ENCODE data around the gene OR5B2. TPM values are rescaled to one million over a fixed set of nuclear protein-coding genes. Genes with fewer than 3 reads are reported as not detected.

Gene OR5B2
- total RNA-seq: not detected

DNA sequence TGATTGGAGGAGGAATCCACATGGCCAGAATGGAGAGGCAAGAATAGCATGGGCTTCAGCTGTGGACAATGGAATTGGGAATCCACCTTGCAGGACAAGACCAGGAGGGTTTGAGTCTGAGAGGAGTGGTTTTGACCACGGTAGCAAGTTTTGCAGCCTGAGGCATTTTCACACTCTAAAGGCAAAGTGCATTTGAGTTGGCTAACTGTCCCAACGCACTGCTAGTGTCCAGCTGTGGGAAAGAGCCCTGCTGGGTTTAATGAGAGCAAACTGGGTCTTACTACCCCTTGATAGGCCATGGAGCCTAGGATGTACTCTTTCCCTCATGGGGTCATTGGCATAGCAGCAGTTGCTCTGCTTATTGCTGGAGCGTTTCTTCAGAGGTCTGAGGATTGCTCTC lies at the start of gene OR5B2:
TSS of gene OR5B2 (minus strand) at position 101 of the 400 bp plus-strand sequence. CDS start 4,860 bp downstream, outside the sequence.
- Mint-ChIP-seq H3K36me3 (ENCODE audit: low read depth) (no peaks in the 10 kb centered on the region), H3K4me3 (no peak within 1 kb of the TSS), H3K4me1 (ENCODE audit: low read depth) (no peaks in the 10 kb centered on the region), H3K27me3 (peaks cover 2% of the 10 kb centered on the region), H3K27ac (no peak within 1 kb of the TSS), H3K9me3 (peaks cover 13% of the 10 kb centered on the region)
- CTCF ChIA-PET: no interaction called here
- POLR2A ChIA-PET: no interaction called here
- DNase-seq (no peak), ATAC-seq (no peak)
- TF ChIP-seq, protein P1, sequence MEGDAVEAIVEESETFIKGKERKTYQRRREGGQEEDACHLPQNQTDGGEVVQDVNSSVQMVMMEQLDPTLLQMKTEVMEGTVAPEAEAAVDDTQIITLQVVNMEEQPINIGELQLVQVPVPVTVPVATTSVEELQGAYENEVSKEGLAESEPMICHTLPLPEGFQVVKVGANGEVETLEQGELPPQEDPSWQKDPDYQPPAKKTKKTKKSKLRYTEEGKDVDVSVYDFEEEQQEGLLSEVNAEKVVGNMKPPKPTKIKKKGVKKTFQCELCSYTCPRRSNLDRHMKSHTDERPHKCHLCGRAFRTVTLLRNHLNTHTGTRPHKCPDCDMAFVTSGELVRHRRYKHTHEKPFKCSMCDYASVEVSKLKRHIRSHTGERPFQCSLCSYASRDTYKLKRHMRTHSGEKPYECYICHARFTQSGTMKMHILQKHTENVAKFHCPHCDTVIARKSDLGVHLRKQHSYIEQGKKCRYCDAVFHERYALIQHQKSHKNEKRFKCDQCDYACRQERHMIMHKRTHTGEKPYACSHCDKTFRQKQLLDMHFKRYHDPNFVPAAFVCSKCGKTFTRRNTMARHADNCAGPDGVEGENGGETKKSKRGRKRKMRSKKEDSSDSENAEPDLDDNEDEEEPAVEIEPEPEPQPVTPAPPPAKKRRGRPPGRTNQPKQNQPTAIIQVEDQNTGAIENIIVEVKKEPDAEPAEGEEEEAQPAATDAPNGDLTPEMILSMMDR (IDR thresholded peaks at IDR 0.05): no peak
- intact Hi-C loops (cut with micrococcal nuclease): no loop called here

DNA sequence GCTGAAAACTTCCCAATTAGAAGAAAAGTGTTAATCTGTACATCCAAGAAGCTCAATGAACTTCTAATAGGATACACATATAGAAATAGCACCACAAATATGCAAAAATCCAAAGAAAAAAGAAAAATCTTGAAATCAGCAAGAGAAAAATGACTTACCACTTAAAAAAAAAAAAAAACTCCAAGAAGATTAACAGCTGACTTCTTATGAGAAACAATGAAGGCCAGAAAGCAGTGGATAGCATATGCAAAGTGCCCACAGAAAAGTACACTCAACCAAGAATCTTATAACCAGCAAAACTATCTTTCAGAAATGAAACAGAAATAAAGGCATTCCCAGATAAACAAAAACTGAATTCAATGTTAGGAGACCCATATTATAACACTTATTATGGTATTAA lies 44.0 kb upstream of the OR5B2 start:
- H3K27me3 Mint-ChIP-seq: peaks cover 5% of the 10 kb centered on the region
- no peak overlapping the region for H3K27ac Mint-ChIP-seq
- H3K4me3 Mint-ChIP-seq: no peak overlapping the region
- DNase-seq (no peak), ATAC-seq (no peak)
- TF ChIP-seq, protein P1 (IDR thresholded peaks at IDR 0.05): no peak
- peaks cover 16% of the 10 kb centered on the region for H3K9me3 Mint-ChIP-seq
- H3K36me3 Mint-ChIP-seq (ENCODE audit: low read depth): no peaks in the 10 kb centered on the region
- CTCF ChIA-PET: no interaction called here
- intact Hi-C loops (cut with micrococcal nuclease): no loop called here
- POLR2A ChIA-PET: no interaction called here
- no peaks in the 10 kb centered on the region for H3K4me1 Mint-ChIP-seq (ENCODE audit: low read depth)

DNA sequence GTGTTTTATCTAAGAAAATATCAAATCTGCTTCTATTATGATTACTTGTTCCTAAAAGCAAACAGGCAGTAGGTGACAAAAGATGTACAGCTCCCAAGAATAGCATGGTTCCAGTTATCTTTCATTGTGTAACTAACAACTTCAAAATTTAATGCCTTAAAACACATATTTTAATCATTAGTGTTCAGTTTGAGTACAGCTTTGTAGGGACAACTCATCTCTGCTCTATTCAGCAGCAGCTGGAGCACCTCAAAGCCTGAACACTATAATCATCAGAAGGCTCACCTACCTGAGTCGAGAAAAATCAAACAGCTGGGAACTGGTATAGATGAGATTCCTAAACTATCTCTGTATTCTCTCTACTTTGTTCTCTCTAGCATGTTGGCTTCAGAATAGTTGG lies 38.4 kb upstream of the OR5B2 start:
- TF ChIP-seq, protein P1 (IDR thresholded peaks at IDR 0.05): no peak
- Mint-ChIP-seq H3K4me3 (no peak overlapping the region), H3K4me1 (ENCODE audit: low read depth) (no peaks in the 10 kb centered on the region), H3K27ac (no peak overlapping the region), H3K27me3 (peaks cover 3% of the 10 kb centered on the region), H3K36me3 (ENCODE audit: low read depth) (no peaks in the 10 kb centered on the region), H3K9me3 (peaks cover 5% of the 10 kb centered on the region)
- ATAC-seq (no peak), DNase-seq (no peak)
- POLR2A ChIA-PET: no interaction called here
- CTCF ChIA-PET: no interaction called here
- intact Hi-C loops (cut with micrococcal nuclease): no loop called here

DNA sequence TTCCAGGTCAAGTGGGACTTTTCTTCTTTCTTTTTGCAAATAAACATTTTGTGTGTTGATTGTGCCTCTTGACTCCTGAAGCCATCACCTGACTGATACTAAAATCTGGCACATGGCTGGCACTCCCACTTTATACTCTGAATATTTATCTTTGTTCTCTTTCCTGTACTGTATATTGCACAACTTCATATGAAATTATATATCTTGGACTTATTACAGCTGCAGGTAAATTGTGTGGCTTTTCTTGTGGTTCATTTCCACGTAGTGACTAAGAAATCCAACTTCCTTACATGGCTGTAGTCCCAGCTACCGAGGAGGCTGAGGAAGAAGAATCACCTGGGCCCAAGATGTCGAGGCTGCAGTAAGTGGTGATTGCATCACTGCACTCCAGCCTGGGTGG lies 37.8 kb upstream of the OR5B2 start:
- Mint-ChIP-seq H3K9me3 (peaks cover 3% of the 10 kb centered on the region), H3K36me3 (ENCODE audit: low read depth) (no peaks in the 10 kb centered on the region), H3K4me3 (no peak overlapping the region), H3K27ac (no peak overlapping the region), H3K4me1 (ENCODE audit: low read depth) (no peaks in the 10 kb centered on the region), H3K27me3 (peaks cover 3% of the 10 kb centered on the region)
- intact Hi-C loops (cut with micrococcal nuclease): no loop called here
- TF ChIP-seq, protein P1 (IDR thresholded peaks at IDR 0.05): no peak
- CTCF ChIA-PET: no interaction called here
- POLR2A ChIA-PET: no interaction called here
- ATAC-seq: no peak
- no peak for DNase-seq

DNA sequence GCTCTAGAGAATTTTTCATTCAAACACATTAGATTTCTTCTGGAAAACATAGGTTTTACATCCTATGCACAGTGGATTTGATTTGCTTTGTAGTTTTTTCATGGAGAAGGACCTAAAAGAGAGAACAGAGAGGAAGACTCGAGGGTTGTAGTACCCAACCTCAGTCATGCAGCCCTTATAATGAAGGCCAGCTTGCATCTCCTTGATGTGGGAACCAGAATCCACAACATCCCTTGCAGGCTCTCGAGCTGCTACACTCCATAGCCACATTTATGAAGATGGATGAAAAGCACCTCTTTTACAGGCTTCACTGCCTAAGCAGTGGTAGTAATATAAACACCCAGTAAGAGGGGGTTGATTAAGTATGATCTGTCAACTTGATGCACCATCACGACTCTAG lies 23.7 kb upstream of the OR5B2 start:
- Mint-ChIP-seq H3K27me3 (peaks cover 2% of the 10 kb centered on the region), H3K4me1 (ENCODE audit: low read depth) (peaks cover 9% of the 10 kb centered on the region), H3K36me3 (ENCODE audit: low read depth) (no peaks in the 10 kb centered on the region), H3K4me3 (no peak overlapping the region), H3K9me3 (no peaks in the 10 kb centered on the region), H3K27ac (no peak overlapping the region)
- ChIA-PET CTCF (no interaction called here), POLR2A (no interaction called here)
- ATAC-seq (no peak), DNase-seq (no peak)
- intact Hi-C loops (cut with micrococcal nuclease): no loop called here
- TF ChIP-seq, protein P1 (IDR thresholded peaks at IDR 0.05): no peak

Data from activated CD8-positive, alpha-beta T cell treated with anti-CD3 and anti-CD28 coated beads for 36 hours (primary cell).